Kidney (tissue), 14 donors: ENCODE measurements around the gene TFRC. TPM values are rescaled to one million over a fixed set of nuclear protein-coding genes. Genes with fewer than 3 reads are reported as not detected.
"Not testable (repeated sequence)": the region's sequence is repeated elsewhere in the genome, so short reads cannot be mapped to it uniquely, and the experiment has no call there.

Experiments
- DNase-seq, 5 donors: peaks; one replicate each; pipeline ENCODE4 v3.0.0-alpha.2; 2013 to 2020
- FAIRE-seq: peaks from 2 replicates; lab custom pipeline; 2012; peaks lifted over from hg19 to GRCh38; lab: Jason Lieb, UNC
- H3K27ac ChIP-seq, 2 donors: one replicate each; pipeline ENCODE4 v1.7.0; 2013; ENCODE audit warnings: low read depth in 2 of 2, low read length in 2 of 2, inconsistent platforms in 1 of 2
- H3K27me3 ChIP-seq: one replicate; pipeline ENCODE4 v1.7.1; 2013; ENCODE audit warnings: low read length, inconsistent platforms; ENCODE audit not compliant: control insufficient read depth, insufficient read depth
- H3K36me3 ChIP-seq, 3 donors: one replicate each; pipeline versions ENCODE4 v1.7.0 to v1.7.1; 2013; ENCODE audit warnings: low read length in 3 of 3, control low read depth in 1 of 3, inconsistent platforms in 1 of 3; ENCODE audit not compliant: insufficient read depth in 3 of 3, control insufficient read depth in 2 of 3
- H3K4me1 ChIP-seq, 3 donors: one replicate each; pipeline versions ENCODE4 v1.7.0 to v1.7.1; 2013; ENCODE audit warnings: low read length in 3 of 3, inconsistent platforms in 1 of 3, low read depth in 1 of 3; ENCODE audit not compliant: control insufficient read depth in 2 of 3, insufficient read depth in 2 of 3
- H3K4me3 ChIP-seq, 3 donors: one replicate each; pipeline versions ENCODE4 v1.7.0 to v1.8.1; 2013; ENCODE audit warnings: low read length in 3 of 3, control low read depth in 1 of 3, inconsistent platforms in 1 of 3
- H3K9ac ChIP-seq, 3 donors: one replicate each; pipeline versions ENCODE4 v1.7.0 to v1.7.1; 2013; ENCODE audit warnings: low read length in 3 of 3, control low read depth in 1 of 3, inconsistent platforms in 1 of 3
- H3K9me3 ChIP-seq, 3 donors: one replicate each; pipeline versions ENCODE4 v1.7.0 to v1.7.1; 2013; ENCODE audit warnings: low read length in 3 of 3, control low read depth in 1 of 3, inconsistent platforms in 1 of 3; ENCODE audit not compliant: control insufficient read depth in 2 of 3, insufficient read depth in 1 of 3
- CTCF ChIP-seq: IDR thresholded peaks from 3 replicates; pipeline ENCODE4 v1.5.1; 2012; ENCODE audit warnings: mild to moderate bottlenecking, moderate library complexity, borderline replicate concordance; ENCODE audit not compliant: insufficient read depth; ENCODE audit errors: extremely low read depth
- intact Hi-C: fragments of 100-400 bp; cut with DNase I; formaldehyde crosslinking; loops from one replicate; pipeline ENCODE4 v1.11.1; 2022
- polyA plus RNA-seq: library from polyadenylated mRNA; stranded (reverse); fragments of 350-450 nt; fragmentation: Illumina TruSeq; extraction: RNeasy Lipid Tissue Mini Kit (QIAGEN cat#74804); gene quantifications from one replicate; pipeline ENCODE4 v1.2.3, GENCODE V29; 2014; ENCODE audit warnings: low read depth, low replicate concordance; ENCODE audit not compliant: insufficient read depth
- total RNA-seq: library from RNA; stranded (reverse); fragmentation: NEBNext Ultra II Directional; extraction: Animal tissue kit (Norgen Biotek cat#: 25700); gene quantifications from one replicate; pipeline ENCODE4 v1.2.1, GENCODE V29; 2021
- donor health status: control.
- donor health status: control.
- donor health status: control.
- donor health status: control.
- donor health status: control.
- donor health status: DM: yes; HTN: yes; CAD: no.
- donor health status: Normal renal cell carcinoma (clear cell type).

TFRC gene
- total and polyA plus RNA-seq, 2 donors from 2014 or later = 23.7 to 61.1 TPM

GRCh38 chr3:196008387-196008786, 73.5 kb downstream of the TFRC start:
- H3K27ac ChIP-seq = no peak overlapping the region
- H3K27me3 ChIP-seq = no peaks in the 10 kb centered on the region
- H3K9ac ChIP-seq = no peak overlapping the region
- H3K36me3 ChIP-seq = no peaks in the 10 kb centered on the region
- no peak for TF ChIP-seq CTCF
- intact Hi-C loops = no loop called here
- H3K9me3 ChIP-seq = peaks cover 0 to 6% (median 0%) of the 10 kb centered on the region in 3 donors
- no peaks in the 10 kb centered on the region for H3K4me1 ChIP-seq
- DNase-seq = no peak
- FAIRE-seq = no peak
- no peak overlapping the region for H3K4me3 ChIP-seq

- DNase-seq (no peak), FAIRE-seq (no peak)
- Histone ChIP-seq H3K27ac (no peak overlapping the region), H3K27me3 (no peaks in the 10 kb centered on the region), H3K9ac (no peak overlapping the region), H3K36me3 (no peaks in the 10 kb centered on the region), H3K4me3 (no peak overlapping the region), H3K9me3 (peaks cover 0 to 6% (median 0%) of the 10 kb centered on the region in 3 donors), H3K4me1 (no peaks in the 10 kb centered on the region)
- intact Hi-C loops = no loop called here
- TF ChIP-seq CTCF = no peak
Measured at GRCh38 chr3:196007744-196008335, 74.0 kb downstream of the TFRC start.

- H3K4me1 ChIP-seq, FAIRE-seq, H3K4me3 ChIP-seq, intact Hi-C loops, H3K9me3 ChIP-seq, DNase-seq, H3K27ac ChIP-seq, H3K9ac ChIP-seq, H3K27me3 ChIP-seq, H3K36me3 ChIP-seq: not testable (repeated sequence)
Measured at GRCh38 chr3:196005338-196005737, 76.6 kb downstream of the TFRC start.

- DNase-seq, H3K27ac ChIP-seq, H3K36me3 ChIP-seq, H3K9me3 ChIP-seq, H3K27me3 ChIP-seq, H3K4me3 ChIP-seq, H3K9ac ChIP-seq, H3K4me1 ChIP-seq, intact Hi-C loops, FAIRE-seq: not testable (repeated sequence)
Measured at GRCh38 chr3:196004359-196005052, 77.4 kb downstream of the TFRC start.
